SK-N-SH (cell line): ENCODE data around the gene TIE1.

Source experiments
- CTCF ChIP-seq: fragments of 200-600 bp; sonication (generic); IDR thresholded peaks from 2 replicates; pipeline ENCODE4 v1.6.1; 2017; ENCODE audit warnings: antibody characterized with exemption, mild to moderate bottlenecking, moderate library complexity
- ELF1 ChIP-seq: IDR thresholded peaks from 2 replicates; pipeline ENCODE4 v1.4.0; 2012
- MAX ChIP-seq: IDR thresholded peaks from 2 replicates; pipeline ENCODE4 v1.4.0; 2012; ENCODE audit warnings: low read depth
- POLR2AphosphoS5 ChIP-seq: IDR thresholded peaks from 2 replicates; pipeline ENCODE4 v1.6.1; 2012; ENCODE audit warnings: low read depth, low read length
- RAD21 ChIP-seq: IDR thresholded peaks from 2 replicates; pipeline ENCODE4 v1.6.1; 2012; ENCODE audit warnings: mild to moderate bottlenecking, low read length
- SIN3A ChIP-seq: IDR thresholded peaks from 2 replicates; pipeline ENCODE4 v1.6.1; 2012; ENCODE audit warnings: low read depth, mild to moderate bottlenecking, low read length, moderate library complexity, borderline replicate concordance
- TAF1 ChIP-seq: IDR thresholded peaks from 2 replicates; pipeline ENCODE4 v1.6.1; 2012; ENCODE audit warnings: low read depth, mild to moderate bottlenecking, low read length, moderate library complexity, borderline replicate concordance

DNA sequence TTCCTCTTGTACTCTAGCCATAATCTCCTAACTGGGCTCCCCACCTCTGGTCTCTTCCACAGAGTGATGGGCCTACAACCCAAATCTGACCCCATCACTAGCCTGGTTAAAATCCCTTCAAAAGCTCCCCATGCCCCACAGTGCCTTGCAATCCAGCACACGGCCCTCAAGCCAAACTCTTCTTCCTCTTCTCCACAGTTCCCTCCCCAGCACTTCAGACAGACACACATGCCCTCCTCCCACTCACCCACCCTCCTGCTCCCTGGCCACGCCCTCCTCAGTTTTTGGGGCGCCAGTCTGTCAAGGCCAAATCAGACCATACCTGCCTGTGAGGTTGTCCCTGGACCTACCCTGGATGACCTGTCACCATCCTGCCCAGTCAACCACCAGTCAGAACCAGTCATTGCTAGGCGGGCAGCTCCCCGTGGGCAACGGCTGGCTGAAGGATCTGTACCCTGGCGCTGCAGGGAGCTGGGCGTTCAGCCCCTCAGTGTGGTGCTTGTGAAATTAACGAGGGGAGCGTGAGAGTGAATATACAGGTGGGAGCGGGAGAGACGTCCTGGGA lies 16.2 kb upstream of the TIE1 start:
- TF ChIP-seq RAD21 (no peak), TAF1 (no peak), MAX (no peak), SIN3A (no peak), ELF1 (no peak), POLR2AphosphoS5 (no peak), CTCF (no peak)
